Kidney (tissue), 14 donors: ENCODE data around the gene DOK7. TPM values are rescaled to one million over a fixed set of nuclear protein-coding genes. Genes with fewer than 3 reads are reported as not detected.

Experiments
- DNase-seq, 5 donors: peaks; one replicate each; pipeline ENCODE4 v3.0.0-alpha.2; 2013 to 2020
- FAIRE-seq: peaks from 2 replicates; lab custom pipeline; 2012; peaks lifted over from hg19 to GRCh38; lab: Jason Lieb, UNC
- H3K27ac ChIP-seq, 2 donors: one replicate each; pipeline ENCODE4 v1.7.0; 2013; ENCODE audit warnings: low read depth in 2 of 2, low read length in 2 of 2, inconsistent platforms in 1 of 2
- H3K27me3 ChIP-seq: one replicate; pipeline ENCODE4 v1.7.1; 2013; ENCODE audit warnings: low read length, inconsistent platforms; ENCODE audit not compliant: control insufficient read depth, insufficient read depth
- H3K36me3 ChIP-seq, 3 donors: one replicate each; pipeline versions ENCODE4 v1.7.0 to v1.7.1; 2013; ENCODE audit warnings: low read length in 3 of 3, control low read depth in 1 of 3, inconsistent platforms in 1 of 3; ENCODE audit not compliant: insufficient read depth in 3 of 3, control insufficient read depth in 2 of 3
- H3K4me1 ChIP-seq, 3 donors: one replicate each; pipeline versions ENCODE4 v1.7.0 to v1.7.1; 2013; ENCODE audit warnings: low read length in 3 of 3, inconsistent platforms in 1 of 3, low read depth in 1 of 3; ENCODE audit not compliant: control insufficient read depth in 2 of 3, insufficient read depth in 2 of 3
- H3K4me3 ChIP-seq, 3 donors: one replicate each; pipeline versions ENCODE4 v1.7.0 to v1.8.1; 2013; ENCODE audit warnings: low read length in 3 of 3, control low read depth in 1 of 3, inconsistent platforms in 1 of 3
- H3K9ac ChIP-seq, 3 donors: one replicate each; pipeline versions ENCODE4 v1.7.0 to v1.7.1; 2013; ENCODE audit warnings: low read length in 3 of 3, control low read depth in 1 of 3, inconsistent platforms in 1 of 3
- H3K9me3 ChIP-seq, 3 donors: one replicate each; pipeline versions ENCODE4 v1.7.0 to v1.7.1; 2013; ENCODE audit warnings: low read length in 3 of 3, control low read depth in 1 of 3, inconsistent platforms in 1 of 3; ENCODE audit not compliant: control insufficient read depth in 2 of 3, insufficient read depth in 1 of 3
- CTCF ChIP-seq: IDR thresholded peaks from 3 replicates; pipeline ENCODE4 v1.5.1; 2012; ENCODE audit warnings: mild to moderate bottlenecking, moderate library complexity, borderline replicate concordance; ENCODE audit not compliant: insufficient read depth; ENCODE audit errors: extremely low read depth
- intact Hi-C: fragments of 100-400 bp; cut with DNase I; formaldehyde crosslinking; loops from one replicate; pipeline ENCODE4 v1.11.1; 2022
- polyA plus RNA-seq: library from polyadenylated mRNA; stranded (reverse); fragments of 350-450 nt; fragmentation: Illumina TruSeq; extraction: RNeasy Lipid Tissue Mini Kit (QIAGEN cat#74804); gene quantifications from one replicate; pipeline ENCODE4 v1.2.3, GENCODE V29; 2014; ENCODE audit warnings: low read depth, low replicate concordance; ENCODE audit not compliant: insufficient read depth
- total RNA-seq: library from RNA; stranded (reverse); fragmentation: NEBNext Ultra II Directional; extraction: Animal tissue kit (Norgen Biotek cat#: 25700); gene quantifications from one replicate; pipeline ENCODE4 v1.2.1, GENCODE V29; 2021
- donor health status: control.
- donor health status: control.
- donor health status: control.
- donor health status: control.
- donor health status: control.
- donor health status: DM: yes; HTN: yes; CAD: no.
- donor health status: Normal renal cell carcinoma (clear cell type).

The DOK7 gene
- total and polyA plus RNA-seq, 2 donors from 2014 or later = 1.2 to 7.0 TPM

- DNase-seq (peak in 1 of 5 donors; percentile 55), FAIRE-seq (no peak)
- Histone ChIP-seq H3K27me3 (no peaks in the 10 kb centered on the region), H3K4me3 (no peak overlapping the region), H3K9ac (no peak overlapping the region), H3K9me3 (no peaks in the 10 kb centered on the region), H3K36me3 (no peaks in the 10 kb centered on the region), H3K27ac (no peak overlapping the region), H3K4me1 (peaks cover 0 to 12% (median 0%) of the 10 kb centered on the region in 3 donors)
- no peak for TF ChIP-seq CTCF
- intact Hi-C loops = no loop called here
These were observed 23.7 kb downstream of the DOK7 start for GRCh38 chr4:3486541-3487540.

GRCh38 chr4:3487861-3488260 is 24.8 kb downstream of the DOK7 start:
- Histone ChIP-seq H3K9ac (no peak overlapping the region), H3K9me3 (no peaks in the 10 kb centered on the region), H3K36me3 (no peaks in the 10 kb centered on the region), H3K4me1 (peaks cover 0 to 12% (median 0%) of the 10 kb centered on the region in 3 donors), H3K4me3 (no peak overlapping the region), H3K27ac (no peak overlapping the region), H3K27me3 (no peaks in the 10 kb centered on the region)
- DNase-seq (no peak), FAIRE-seq (no peak)
- intact Hi-C loops = no loop called here
- TF ChIP-seq CTCF = no peak

- no peaks in the 10 kb centered on the region for H3K36me3 ChIP-seq
- H3K4me3 ChIP-seq = no peak overlapping the region
- DNase-seq = no peak
- peaks cover 0 to 12% (median 0%) of the 10 kb centered on the region in 3 donors for H3K4me1 ChIP-seq
- no peak overlapping the region for H3K27ac ChIP-seq
- H3K9ac ChIP-seq = no peak overlapping the region
- H3K9me3 ChIP-seq = no peaks in the 10 kb centered on the region
- no peak for TF ChIP-seq CTCF
- intact Hi-C loops = no loop called here
- no peaks in the 10 kb centered on the region for H3K27me3 ChIP-seq
- no peak for FAIRE-seq
These were observed 25.7 kb downstream of the DOK7 start for GRCh38 chr4:3488820-3489219.
